Measurements from ENCODE around the gene AATF. TPM values are rescaled to one million over a fixed set of nuclear protein-coding genes. Genes with fewer than 3 reads are reported as not detected.

Gene AATF
- total RNA-seq, 1 donor from 2014 or later = 48.0 TPM

GRCh38 chr17:36937959-36938565 lies 10.7 kb upstream of the AATF start:
- Mint-ChIP-seq H3K27me3 (peaks cover 86% of the 10 kb centered on the region), H3K4me3 (peak overlapping the region; percentile 84), H3K4me1 (ENCODE audit: unreplicated experiment) (peaks cover 24% of the 10 kb centered on the region), H3K27ac (peak overlapping the region; percentile 65), H3K9me3 (no peaks in the 10 kb centered on the region), H3K36me3 (no peaks in the 10 kb centered on the region)
- TF ChIP-seq, protein P1, sequence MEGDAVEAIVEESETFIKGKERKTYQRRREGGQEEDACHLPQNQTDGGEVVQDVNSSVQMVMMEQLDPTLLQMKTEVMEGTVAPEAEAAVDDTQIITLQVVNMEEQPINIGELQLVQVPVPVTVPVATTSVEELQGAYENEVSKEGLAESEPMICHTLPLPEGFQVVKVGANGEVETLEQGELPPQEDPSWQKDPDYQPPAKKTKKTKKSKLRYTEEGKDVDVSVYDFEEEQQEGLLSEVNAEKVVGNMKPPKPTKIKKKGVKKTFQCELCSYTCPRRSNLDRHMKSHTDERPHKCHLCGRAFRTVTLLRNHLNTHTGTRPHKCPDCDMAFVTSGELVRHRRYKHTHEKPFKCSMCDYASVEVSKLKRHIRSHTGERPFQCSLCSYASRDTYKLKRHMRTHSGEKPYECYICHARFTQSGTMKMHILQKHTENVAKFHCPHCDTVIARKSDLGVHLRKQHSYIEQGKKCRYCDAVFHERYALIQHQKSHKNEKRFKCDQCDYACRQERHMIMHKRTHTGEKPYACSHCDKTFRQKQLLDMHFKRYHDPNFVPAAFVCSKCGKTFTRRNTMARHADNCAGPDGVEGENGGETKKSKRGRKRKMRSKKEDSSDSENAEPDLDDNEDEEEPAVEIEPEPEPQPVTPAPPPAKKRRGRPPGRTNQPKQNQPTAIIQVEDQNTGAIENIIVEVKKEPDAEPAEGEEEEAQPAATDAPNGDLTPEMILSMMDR (conservative IDR thresholded peaks at IDR 0.05) = no peak
- no peak for DNase-seq (ENCODE audit: extremely low spot score, unreplicated experiment)

DNA sequence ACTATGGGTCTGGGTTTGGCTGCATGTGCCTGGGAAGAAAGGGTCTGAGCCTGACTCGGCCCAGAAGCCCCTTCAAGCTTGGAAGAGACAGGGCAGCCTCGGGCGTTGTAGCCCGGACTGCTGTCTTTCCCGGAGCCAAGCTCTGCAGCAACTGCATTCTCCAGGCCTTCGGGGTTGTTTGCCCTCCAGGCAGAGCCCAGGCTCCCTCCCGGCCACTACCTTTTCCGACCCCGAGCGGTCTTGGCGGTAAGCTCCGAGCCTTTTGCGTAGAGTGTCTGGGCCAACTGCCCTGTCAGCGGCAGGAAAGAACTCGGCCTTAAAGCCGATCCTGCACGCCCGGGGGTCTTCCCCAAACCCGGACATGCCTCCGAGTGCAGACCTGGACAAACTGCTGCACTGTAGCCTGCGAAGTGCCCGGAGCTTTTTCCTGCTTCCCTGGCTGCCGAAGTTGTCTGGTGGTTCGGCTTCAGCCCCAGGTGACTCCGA lies 10.1 kb upstream of the AATF start:
- Mint-ChIP-seq H3K36me3 (no peaks in the 10 kb centered on the region), H3K27me3 (peaks cover 86% of the 10 kb centered on the region), H3K27ac (no peak overlapping the region), H3K4me3 (peak overlapping the region; percentile 84), H3K4me1 (ENCODE audit: unreplicated experiment) (peaks cover 23% of the 10 kb centered on the region), H3K9me3 (no peaks in the 10 kb centered on the region)
- TF ChIP-seq, protein P1 (conservative IDR thresholded peaks at IDR 0.05) = no peak
- no peak for DNase-seq (ENCODE audit: extremely low spot score, unreplicated experiment)

DNA sequence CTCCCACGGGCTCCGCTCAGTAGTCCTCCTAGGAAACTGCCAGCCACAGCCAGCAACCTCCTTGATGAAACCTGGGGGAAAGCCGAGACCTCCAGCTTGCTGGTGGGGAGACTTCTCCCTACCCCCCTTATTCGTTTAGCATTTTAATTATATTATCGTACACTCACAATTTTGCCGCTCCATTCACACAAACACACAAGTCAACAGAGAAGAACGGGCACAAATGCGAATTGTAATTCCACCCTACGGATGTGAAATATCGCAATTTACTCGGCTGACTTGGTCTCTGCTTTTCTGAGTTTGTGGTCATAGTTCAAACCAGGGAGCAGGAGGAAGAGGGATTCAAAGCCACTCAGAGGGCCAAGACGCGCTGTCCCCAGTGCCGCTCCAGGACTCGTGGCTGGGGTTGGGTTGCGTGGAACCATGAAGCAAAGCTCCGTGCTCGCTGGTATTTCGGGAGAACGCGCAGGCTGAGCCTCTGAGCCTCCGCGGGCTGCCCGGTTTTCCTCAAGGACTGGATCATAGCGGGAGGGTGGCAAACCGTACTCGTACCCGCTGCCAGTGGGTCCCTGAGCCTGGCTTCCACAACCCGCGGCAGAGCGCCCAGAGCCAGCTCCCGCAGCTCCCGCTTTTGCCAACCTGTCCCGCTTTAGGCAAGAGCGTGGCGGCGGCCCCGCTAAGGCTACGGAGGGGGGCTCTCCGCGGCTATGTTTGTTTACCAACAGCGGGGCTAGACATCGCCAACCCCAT lies 9.5 kb upstream of the AATF start:
- Mint-ChIP-seq H3K36me3 (no peaks in the 10 kb centered on the region), H3K4me3 (peak overlapping the region; percentile 4), H3K27ac (no peak overlapping the region), H3K27me3 (peaks cover 86% of the 10 kb centered on the region), H3K4me1 (ENCODE audit: unreplicated experiment) (peaks cover 18% of the 10 kb centered on the region), H3K9me3 (no peaks in the 10 kb centered on the region)
- TF ChIP-seq, protein P1 (conservative IDR thresholded peaks at IDR 0.05) = no peak
- DNase-seq (ENCODE audit: extremely low spot score, unreplicated experiment) = no peak

- Mint-ChIP-seq H3K9me3 (no peaks in the 10 kb centered on the region), H3K4me3 (peak overlapping the region; percentile 63), H3K36me3 (no peaks in the 10 kb centered on the region), H3K27me3 (peaks cover 89% of the 10 kb centered on the region), H3K4me1 (ENCODE audit: unreplicated experiment) (peaks cover 18% of the 10 kb centered on the region), H3K27ac (no peak overlapping the region)
- TF ChIP-seq, protein P1 (conservative IDR thresholded peaks at IDR 0.05) = no peak
- DNase-seq (ENCODE audit: extremely low spot score, unreplicated experiment) = no peak
Measured at GRCh38 chr17:36939802-36940312, 8.9 kb upstream of the AATF start.

GRCh38 chr17:36940313-36941264 lies 8.2 kb upstream of the AATF start:
- Mint-ChIP-seq H3K4me1 (ENCODE audit: unreplicated experiment) (peaks cover 18% of the 10 kb centered on the region), H3K27ac (no peak overlapping the region), H3K4me3 (peak overlapping the region; percentile 54), H3K27me3 (peaks cover 89% of the 10 kb centered on the region), H3K9me3 (no peaks in the 10 kb centered on the region), H3K36me3 (no peaks in the 10 kb centered on the region)
- TF ChIP-seq, protein P1 (conservative IDR thresholded peaks at IDR 0.05) = no peak
- no peak for DNase-seq (ENCODE audit: extremely low spot score, unreplicated experiment)
